Activated CD4-positive, alpha-beta T cell treated with anti-CD3 and anti-CD28 coated beads, Interleukin-10, Interleukin-2, amounts not matched to agents 100 ng/mL and 50 ng/mL, durations not matched to agents 16 hours and 8 hours (primary cell): ENCODE measurements around the gene DENND1A.
A peak's percentile ranks its signal among the peaks of the same experiment; 100 is the strongest.
"Not testable (repeated sequence)": the region's sequence is repeated elsewhere in the genome, so short reads cannot be mapped to it uniquely, and the experiment has no call there.

Experiments used
- DNase-seq: peaks from one replicate; pipeline ENCODE4 v3.0.0-alpha.2; 2020

Gene DENND1A

GRCh38 chr9:123922431-123922830, 7.5 kb downstream of the DENND1A start:
- DNase-seq = no peak

- DNase-seq = peak; percentile 40
These were observed 15.3 kb downstream of the DENND1A start for GRCh38 chr9:123914517-123915196.

GRCh38 chr9:123912167-123912897, 17.6 kb downstream of the DENND1A start:
- DNase-seq = no peak

GRCh38 chr9:123911024-123911423, 18.9 kb downstream of the DENND1A start:
- no peak for DNase-seq

GRCh38 chr9:123909192-123909591, 20.7 kb downstream of the DENND1A start:
- not testable (repeated sequence) for DNase-seq

- DNase-seq = not testable (repeated sequence)
These were observed 26.4 kb downstream of the DENND1A start for GRCh38 chr9:123903550-123903949.

GRCh38 chr9:123894822-123895221, 35.1 kb downstream of the DENND1A start:
- no peak for DNase-seq

- DNase-seq = no peak
These were observed 36.0 kb downstream of the DENND1A start for GRCh38 chr9:123893831-123894460.

- no peak for DNase-seq
These were observed 36.8 kb downstream of the DENND1A start for GRCh38 chr9:123893115-123893514.

- DNase-seq = no peak
These were observed 42.1 kb downstream of the DENND1A start for GRCh38 chr9:123887837-123888236.

- not testable (repeated sequence) for DNase-seq
These were observed 44.1 kb downstream of the DENND1A start for GRCh38 chr9:123885834-123886233.

- DNase-seq = no peak
These were observed 46.3 kb downstream of the DENND1A start for GRCh38 chr9:123883634-123884033.

GRCh38 chr9:123881604-123882003, 48.3 kb downstream of the DENND1A start:
- DNase-seq = no peak

GRCh38 chr9:123880420-123880819, 49.5 kb downstream of the DENND1A start:
- no peak for DNase-seq

- DNase-seq = no peak
These were observed 53.2 kb downstream of the DENND1A start for GRCh38 chr9:123876750-123877149.

- no peak for DNase-seq
These were observed 57.2 kb downstream of the DENND1A start for GRCh38 chr9:123872710-123873109.

GRCh38 chr9:123871781-123872180, 58.1 kb downstream of the DENND1A start:
- DNase-seq = no peak

- no peak for DNase-seq
These were observed 61.9 kb downstream of the DENND1A start for GRCh38 chr9:123868002-123868401.

GRCh38 chr9:123867034-123867433, 62.9 kb downstream of the DENND1A start:
- DNase-seq = no peak

- no peak for DNase-seq
These were observed 63.4 kb downstream of the DENND1A start for GRCh38 chr9:123866497-123866896.

GRCh38 chr9:123865226-123866000, 64.5 kb downstream of the DENND1A start:
- no peak for DNase-seq

- no peak for DNase-seq
These were observed 65.7 kb downstream of the DENND1A start for GRCh38 chr9:123864251-123864650.

GRCh38 chr9:123863164-123863855, 66.6 kb downstream of the DENND1A start:
- no peak for DNase-seq
